B cell (primary cell): Measurements from ENCODE around the gene GATAD2B.

Source experiments
- EZH2 ChIP-seq: IDR thresholded peaks from 2 replicates; pipeline ENCODE4 v1.6.1; 2012; ENCODE audit warnings: borderline replicate concordance, low read depth, mild to moderate bottlenecking, moderate library complexity, low read length; ENCODE audit not compliant: insufficient read depth, poor library complexity, severe bottlenecking
- TF ChIP-seq, protein P1 (sequence below): fragments of 200-600 bp; IDR thresholded peaks from one replicate; pipeline ENCODE4 v1.8.0; 2022; ENCODE audit warnings: antibody characterized with exemption, mild to moderate bottlenecking

DNA sequence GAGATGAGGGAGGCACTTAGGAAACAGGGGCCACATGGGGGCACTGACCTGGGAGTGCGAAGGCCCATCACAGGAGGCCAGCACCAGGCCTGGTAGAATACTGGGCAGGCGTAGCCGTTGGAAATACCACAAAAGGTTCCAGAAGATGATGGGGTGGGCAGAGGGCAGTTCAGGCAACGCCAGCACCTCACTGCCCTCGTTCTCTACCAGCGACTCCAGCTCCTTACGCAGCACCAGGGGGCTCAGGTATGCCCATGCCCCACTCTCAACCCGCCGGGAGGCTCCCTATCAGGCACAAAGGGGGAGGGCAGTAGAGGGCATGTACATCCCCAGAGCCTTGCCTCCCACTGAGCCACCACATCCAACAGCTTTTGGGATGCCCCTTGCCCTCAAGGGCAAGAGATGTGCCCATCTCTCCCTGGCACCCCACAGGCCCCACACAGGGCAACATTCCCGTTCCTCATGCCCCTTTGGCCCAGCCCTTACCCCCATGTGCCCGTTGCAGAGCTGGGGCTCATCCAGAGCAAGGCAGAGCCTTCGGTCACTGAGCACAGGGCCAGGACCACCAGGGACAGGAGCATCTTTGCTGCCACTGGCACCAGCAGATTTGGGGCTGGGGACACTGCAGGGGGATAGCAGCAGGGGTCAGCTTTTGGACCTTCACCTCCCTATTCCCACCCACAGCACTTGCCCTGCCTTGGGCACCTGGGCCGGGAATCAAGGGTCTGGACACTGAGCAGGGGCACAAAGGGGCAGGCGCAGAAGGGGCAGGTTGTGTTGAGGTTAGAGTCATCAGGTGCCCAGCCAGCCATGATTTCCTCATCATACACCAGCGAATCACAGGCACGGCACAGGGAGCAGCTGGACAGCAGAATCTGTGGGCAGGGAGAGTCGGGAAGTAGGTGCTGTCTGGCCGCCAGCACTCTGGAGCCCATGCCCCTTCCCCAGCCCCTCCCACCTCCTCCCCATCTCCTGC is 9.7 kb upstream of the GATAD2B start:
- TF ChIP-seq, protein P1, sequence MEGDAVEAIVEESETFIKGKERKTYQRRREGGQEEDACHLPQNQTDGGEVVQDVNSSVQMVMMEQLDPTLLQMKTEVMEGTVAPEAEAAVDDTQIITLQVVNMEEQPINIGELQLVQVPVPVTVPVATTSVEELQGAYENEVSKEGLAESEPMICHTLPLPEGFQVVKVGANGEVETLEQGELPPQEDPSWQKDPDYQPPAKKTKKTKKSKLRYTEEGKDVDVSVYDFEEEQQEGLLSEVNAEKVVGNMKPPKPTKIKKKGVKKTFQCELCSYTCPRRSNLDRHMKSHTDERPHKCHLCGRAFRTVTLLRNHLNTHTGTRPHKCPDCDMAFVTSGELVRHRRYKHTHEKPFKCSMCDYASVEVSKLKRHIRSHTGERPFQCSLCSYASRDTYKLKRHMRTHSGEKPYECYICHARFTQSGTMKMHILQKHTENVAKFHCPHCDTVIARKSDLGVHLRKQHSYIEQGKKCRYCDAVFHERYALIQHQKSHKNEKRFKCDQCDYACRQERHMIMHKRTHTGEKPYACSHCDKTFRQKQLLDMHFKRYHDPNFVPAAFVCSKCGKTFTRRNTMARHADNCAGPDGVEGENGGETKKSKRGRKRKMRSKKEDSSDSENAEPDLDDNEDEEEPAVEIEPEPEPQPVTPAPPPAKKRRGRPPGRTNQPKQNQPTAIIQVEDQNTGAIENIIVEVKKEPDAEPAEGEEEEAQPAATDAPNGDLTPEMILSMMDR = no peak
- TF ChIP-seq EZH2 = no peak
